ENCODE results near the gene ADGRF3.

GRCh38 chr2:26313446-26313845 lies 33.1 kb downstream of the ADGRF3 start:
- TF ChIP-seq FOXM1 (IDR thresholded peaks at IDR 0.05; ENCODE audit: borderline replicate concordance): no peak
- no peak for TF ChIP-seq SP1 (IDR thresholded peaks at IDR 0.05)
- no peak for TF ChIP-seq L3MBTL2 (conservative IDR thresholded peaks at IDR 0.05)
